UCSD-AML1 (cell line): Measurements from ENCODE around the gene MRPL36.
"Not testable (repeated sequence)": the region's sequence is repeated elsewhere in the genome, so short reads cannot be mapped to it uniquely, and the experiment has no call there.

Source experiments
- DNase-seq: peaks from one replicate; lab custom pipeline; 2025; ENCODE audit not compliant: unreplicated experiment; lab: John Stamatoyannopoulos, UW

Gene MRPL36

DNA sequence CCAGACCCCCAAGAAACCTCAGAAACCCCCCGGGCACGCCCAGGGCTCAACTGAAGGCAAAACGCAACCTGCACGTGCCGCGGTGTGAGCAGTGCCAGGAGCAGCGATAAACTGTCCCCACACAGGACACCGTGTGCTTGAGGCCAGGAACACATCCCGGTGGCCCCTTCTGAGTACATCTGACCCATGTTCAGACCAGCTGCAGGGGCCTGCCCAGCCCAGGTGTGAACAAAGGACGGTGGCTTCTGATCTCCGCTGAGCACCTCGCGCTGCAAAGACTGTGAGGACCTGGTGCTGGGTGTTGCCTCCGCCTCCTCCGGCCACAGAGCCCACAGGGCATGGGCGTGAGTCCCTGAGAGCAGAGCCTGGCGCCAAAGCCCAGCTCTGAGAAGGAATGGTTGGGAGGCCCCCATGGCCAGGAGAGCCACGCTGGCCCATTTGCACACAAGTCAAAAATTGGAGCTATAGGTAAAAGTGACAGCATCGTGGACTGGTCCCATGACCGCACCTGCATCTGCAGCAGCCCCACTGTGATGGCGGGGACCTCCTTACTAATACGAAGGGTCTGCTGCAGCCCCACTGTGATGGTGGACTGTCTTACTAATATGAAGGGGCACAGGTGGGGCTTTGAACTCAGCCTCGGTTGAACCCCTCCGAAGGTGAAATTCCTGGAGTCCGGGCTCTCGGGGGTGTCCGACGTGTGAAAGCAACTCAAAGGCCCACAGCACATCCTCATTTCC, 33.0 kb upstream of the MRPL36 start:
- no peak for DNase-seq

- no peak for DNase-seq
These were observed 32.2 kb upstream of the MRPL36 start for GRCh38 chr5:1831677-1832313.

DNA sequence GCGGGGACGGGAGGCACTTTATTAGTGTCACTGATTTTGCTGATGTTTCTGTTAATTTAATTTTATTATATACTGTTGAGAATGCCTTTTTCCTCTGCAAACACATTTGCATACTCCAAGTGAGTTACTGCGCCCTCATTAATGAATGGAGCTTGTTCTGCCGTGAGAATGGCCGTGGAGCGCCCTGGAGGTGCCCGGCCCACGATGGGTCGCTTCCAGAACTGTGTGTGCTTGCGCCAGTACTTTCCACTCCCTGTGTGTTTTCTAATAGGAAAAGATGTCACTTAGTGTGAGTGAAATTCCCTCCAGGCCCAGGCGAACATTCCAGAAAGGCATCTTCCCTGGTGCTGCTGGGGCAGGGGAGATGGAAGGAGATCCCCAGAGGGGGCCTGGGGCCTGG, 31.6 kb upstream of the MRPL36 start:
- DNase-seq = no peak

GRCh38 chr5:1830571-1831228, 31.1 kb upstream of the MRPL36 start:
- no peak for DNase-seq

DNA sequence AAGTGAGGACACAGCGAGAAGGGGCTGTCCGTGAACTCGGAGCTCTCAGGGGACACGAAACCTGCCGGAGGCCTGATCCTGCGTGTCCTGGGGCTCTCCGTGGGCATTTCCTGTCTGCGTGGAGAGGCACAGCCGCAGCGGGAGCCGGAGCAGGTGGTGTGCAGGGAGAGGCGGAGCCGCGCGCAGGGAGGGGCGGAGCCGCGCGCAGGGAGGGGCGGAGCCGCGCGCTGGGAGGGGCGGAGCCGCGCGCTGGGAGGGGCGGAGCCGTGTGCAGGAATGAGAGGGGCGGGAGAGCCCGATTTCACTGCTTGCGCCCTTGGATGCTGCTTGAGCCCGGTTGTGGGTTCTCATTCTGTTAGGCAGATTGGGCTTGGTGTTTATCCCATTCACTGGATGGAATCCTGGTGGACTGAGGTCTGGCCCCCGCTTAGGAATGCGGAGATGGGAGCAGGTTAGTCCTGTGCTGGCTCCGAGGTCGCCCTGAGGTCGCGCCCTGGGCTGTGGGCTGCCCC, 28.3 kb upstream of the MRPL36 start:
- DNase-seq = no peak

DNA sequence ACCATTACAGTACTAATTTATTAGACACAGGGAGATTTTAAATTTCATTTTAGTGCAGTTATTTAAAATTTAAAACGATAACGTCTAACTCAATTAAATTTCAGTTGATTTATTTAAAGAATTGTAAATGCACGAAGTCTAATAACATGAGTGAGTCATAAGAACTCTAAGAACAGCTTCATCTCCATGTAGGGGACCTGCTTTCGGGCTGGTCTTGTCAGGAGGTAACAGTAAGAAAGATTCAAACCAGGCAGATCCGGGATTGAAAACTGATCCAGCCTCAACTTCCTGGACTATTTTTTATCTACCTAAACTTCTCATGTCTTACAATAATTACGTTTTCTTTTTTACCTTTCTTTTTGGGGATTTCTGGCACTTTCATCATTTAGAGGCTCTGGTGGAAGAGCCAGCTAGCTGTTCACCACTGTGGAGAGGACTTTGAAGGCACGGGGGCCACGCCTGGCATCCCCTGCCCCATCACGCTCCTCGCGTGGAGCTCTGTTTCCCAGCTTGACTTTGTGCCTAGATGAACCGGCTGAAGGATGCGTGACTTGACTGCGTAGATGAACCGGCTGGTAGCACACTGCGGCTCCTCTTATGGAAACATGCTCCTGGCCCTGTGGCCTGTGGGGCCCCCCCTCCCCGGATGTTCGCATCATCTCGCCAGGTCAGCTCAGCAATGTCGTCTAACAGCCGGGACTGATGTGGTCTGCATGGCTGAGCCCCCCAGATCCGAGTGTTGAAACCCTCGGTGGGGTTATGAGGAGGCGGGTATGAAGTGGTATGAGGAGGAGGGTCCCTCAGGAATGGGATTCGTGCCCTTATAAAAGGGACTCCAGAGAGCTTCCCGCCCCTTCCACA, 27.6 kb upstream of the MRPL36 start:
- no peak for DNase-seq

DNA sequence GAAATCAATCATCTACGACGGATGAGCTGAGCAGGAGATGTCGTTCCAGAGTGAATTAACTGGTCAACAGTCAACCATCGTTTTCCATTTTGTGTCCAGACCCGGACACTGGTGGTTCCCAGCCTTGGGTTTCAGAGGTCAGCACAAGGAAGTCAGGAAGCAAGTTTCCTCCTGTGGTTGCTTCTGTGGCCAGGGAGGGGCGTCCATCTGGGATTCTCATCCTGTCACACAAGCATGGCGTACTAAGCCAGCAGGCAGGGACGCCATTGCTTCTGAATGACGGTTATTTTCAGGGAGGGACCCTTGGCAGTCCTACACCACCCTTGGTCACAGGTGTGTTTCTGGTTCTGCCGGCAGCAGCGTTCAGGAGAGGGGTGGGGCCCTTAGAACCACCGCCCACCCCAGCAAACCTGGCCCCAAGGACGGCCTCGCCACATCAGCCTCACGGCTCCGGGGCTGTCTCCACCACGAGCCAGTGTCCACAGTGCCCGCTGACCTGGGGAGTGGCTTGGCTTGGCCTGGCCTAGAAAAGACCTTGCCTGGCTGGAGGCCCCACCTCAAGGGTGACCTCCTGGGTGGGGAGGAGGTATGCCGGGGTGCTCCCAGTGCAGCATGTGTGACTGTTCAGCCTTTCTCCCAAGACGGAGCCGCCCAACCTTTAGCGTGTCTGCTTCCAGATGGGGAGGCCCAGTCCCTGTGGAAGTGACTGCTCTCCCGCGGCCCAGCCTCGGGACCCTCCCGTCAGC, 26.8 kb upstream of the MRPL36 start:
- no peak for DNase-seq

- DNase-seq = no peak
These were observed 25.5 kb upstream of the MRPL36 start for GRCh38 chr5:1824903-1825841.

- DNase-seq = no peak
These were observed 24.6 kb upstream of the MRPL36 start for GRCh38 chr5:1824109-1824821.

DNA sequence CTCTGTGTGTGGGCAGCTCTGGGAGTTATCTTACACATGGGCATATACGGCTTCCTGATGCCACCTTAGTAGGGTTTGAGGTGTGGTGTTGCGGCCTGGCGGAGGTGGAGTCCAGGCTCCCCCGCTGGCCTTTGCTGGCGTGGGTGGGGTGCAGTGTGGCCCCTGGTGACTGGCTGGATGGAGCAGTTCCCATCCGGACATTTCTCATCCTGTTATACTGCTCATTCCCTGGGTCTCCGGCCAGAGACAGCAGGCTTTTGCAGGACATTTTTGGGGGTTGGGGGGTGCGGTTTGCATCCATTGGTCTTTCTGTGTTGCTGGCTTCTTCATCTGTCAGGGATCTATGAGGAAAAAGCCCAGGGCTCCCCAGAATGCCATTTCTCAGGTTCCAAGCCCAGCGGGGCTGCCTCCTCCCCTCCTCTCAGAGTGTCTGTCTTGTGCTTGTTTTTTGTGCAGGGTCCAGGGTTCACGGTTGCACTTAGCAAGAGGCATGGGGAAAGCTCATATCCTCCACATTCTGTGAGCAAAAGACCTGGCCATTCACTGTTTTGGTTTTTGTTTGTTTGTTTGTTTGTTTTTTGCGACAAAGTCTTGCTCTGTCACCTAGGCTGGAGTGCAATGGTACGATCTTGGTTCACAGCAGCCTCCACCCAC, 23.9 kb upstream of the MRPL36 start:
- no peak for DNase-seq

GRCh38 chr5:1821862-1822261, 22.2 kb upstream of the MRPL36 start:
- DNase-seq = no peak

- no peak for DNase-seq
These were observed 21.3 kb upstream of the MRPL36 start for GRCh38 chr5:1820926-1821325.

- no peak for DNase-seq
These were observed 20.7 kb upstream of the MRPL36 start for GRCh38 chr5:1820381-1820780.

DNA sequence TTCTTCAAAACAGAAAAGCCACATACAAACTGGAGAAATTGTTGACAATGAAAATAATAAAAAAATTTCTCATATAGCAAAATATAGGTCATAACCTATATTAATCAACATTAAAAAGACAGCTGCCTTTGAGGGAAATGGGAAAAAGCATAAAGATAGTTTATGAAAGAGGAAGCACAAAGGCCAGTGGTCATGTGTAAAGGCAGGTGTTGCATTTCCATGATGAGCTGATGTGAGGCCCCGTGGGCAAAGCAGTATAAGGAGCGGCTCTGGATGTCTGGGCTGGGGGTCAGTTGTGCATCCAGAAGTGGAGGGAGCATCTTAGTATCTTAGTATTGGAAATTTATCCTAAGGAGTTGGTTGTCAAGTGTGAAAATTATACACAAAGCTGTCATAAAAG, 19.8 kb upstream of the MRPL36 start:
- DNase-seq = no peak

- DNase-seq = no peak
These were observed 19.1 kb upstream of the MRPL36 start for GRCh38 chr5:1818784-1819183.

- no peak for DNase-seq
These were observed 17.8 kb upstream of the MRPL36 start for GRCh38 chr5:1817261-1818043.

DNA sequence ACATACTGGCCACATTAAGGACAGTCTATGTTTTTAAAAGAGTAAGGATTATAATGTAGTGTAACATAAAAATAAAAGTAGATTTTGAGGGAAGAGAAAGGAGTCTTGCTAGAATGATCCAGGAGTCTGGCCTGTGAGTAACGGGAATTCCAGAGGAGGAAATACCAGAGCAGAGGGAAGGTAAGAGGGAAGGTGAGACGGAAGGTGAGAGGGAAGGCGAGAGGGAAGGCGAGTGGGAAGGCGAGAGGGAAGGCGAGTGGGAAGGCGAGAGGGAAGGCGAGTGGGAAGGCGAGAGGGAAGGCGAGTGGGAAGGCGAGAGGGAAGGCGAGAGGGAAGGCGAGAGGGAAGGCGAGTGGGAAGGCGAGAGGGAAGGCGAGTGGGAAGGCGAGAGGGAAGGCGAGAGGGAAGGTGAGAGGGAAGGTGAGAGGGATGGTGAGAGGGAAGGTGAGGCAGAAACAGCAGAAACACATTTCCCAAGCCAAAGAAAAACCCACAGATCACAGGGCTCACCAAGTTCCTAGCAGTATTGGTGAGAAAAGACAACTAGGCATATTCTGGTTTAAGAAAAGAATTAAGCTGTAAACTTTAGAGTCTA, 17.0 kb upstream of the MRPL36 start:
- DNase-seq = not testable (repeated sequence)
